Activated T-helper 2 cell treated with anti-CD3 and anti-CD28 coated beads, Interferon-gamma antibody, Interleukin-2, Interleukin-4, amounts not matched to agents 10 μg/mL and 5 μg/mL and 100 μg/mL, durations not matched to agents 14 hours and 24 hours and 36 hours (primary cell): ENCODE data around the gene TPRX1. TPM values are rescaled to one million over a fixed set of nuclear protein-coding genes. Genes with fewer than 3 reads are reported as not detected.
A peak's percentile ranks its signal among the peaks of the same experiment; 100 is the strongest.
"Not testable (repeated sequence)": the region's sequence is repeated elsewhere in the genome, so short reads cannot be mapped to it uniquely, and the experiment has no call there.

ENCODE experiments used
- DNase-seq: peaks from one replicate; pipeline ENCODE4 v3.0.0; 2021; ENCODE audit warnings: low spot score
- H3K27ac Mint-ChIP-seq: one replicate; pipeline ENCODE4 v1.8.0; 2021; ENCODE audit warnings: mixed read lengths
- H3K27me3 Mint-ChIP-seq: one replicate; pipeline ENCODE4 v1.8.0; 2021; ENCODE audit warnings: low read depth, mixed read lengths
- H3K36me3 Mint-ChIP-seq: one replicate; pipeline ENCODE4 v1.8.0; 2021; ENCODE audit warnings: low read depth, mixed read lengths
- H3K4me1 Mint-ChIP-seq: one replicate; pipeline ENCODE4 v1.8.0; 2021; ENCODE audit warnings: low read depth, mixed read lengths
- H3K4me3 Mint-ChIP-seq: one replicate; pipeline ENCODE4 v1.8.0; 2021; ENCODE audit warnings: low read depth, mild to moderate bottlenecking, moderate library complexity, mixed read lengths
- H3K9me3 Mint-ChIP-seq: one replicate; pipeline ENCODE4 v1.8.0; 2021; ENCODE audit warnings: mixed read lengths
- intact Hi-C: fragments of 100-400 bp; cut with micrococcal nuclease; formaldehyde crosslinking; loops from one replicate; pipeline ENCODE4 v1.15.1; 2023
- total RNA-seq: library from RNA; stranded (reverse); gene quantifications from 2 replicates; pipeline ENCODE4 v1.2.3, GENCODE V29; 2022

The TPRX1 gene
- total RNA-seq, 1 donor from 2014 or later, result not detected

DNA sequence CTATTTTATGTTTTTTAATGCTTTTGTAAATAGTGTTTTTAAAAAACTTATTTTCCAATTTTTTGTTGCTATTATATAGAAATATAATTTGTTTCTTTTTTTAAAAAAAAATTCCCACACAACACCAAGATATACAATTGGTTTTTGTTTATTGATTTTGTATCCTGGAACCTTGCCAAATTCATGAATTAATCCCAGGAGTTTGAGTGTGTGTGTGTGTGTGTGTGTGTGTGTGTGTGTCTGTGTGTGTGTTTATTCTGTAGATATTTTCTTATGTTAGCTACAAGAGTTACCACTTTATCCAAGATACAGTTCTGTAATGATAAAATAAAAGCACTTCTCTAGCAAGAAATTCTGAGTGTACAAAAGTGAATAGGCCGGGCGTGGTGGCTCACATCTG, 7.6 kb downstream of the TPRX1 start:
- H3K9me3 Mint-ChIP-seq, result peaks cover 11% of the 10 kb centered on the region
- H3K36me3 Mint-ChIP-seq, result no peaks in the 10 kb centered on the region
- no peak for DNase-seq
- intact Hi-C loops, result no loop called here
- H3K4me3 Mint-ChIP-seq, result no peak overlapping the region
- H3K4me1 Mint-ChIP-seq, result no peaks in the 10 kb centered on the region
- peaks cover 1% of the 10 kb centered on the region for H3K27me3 Mint-ChIP-seq
- no peak overlapping the region for H3K27ac Mint-ChIP-seq

DNA sequence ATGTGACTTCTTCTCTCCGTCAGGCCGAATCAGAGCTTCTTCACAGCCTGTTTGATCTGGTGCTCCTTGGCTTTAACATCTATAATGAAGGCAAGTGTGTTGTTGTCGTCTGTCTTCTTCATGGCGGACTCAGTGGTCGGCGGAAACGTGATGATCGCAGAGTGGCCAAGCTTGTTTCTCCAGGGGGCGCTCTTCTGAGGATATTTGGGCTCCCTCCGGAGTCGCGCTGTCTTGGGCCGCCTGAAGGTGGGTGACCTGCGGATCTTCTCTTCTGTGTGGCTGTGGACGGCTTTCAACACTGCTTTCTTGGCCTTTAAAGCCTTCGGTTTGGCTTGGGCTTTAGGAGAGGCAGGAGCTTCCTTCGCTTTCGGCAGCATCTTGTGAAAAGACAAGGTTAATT, 9.8 kb downstream of the TPRX1 start:
- Mint-ChIP-seq H3K4me3 (no peak overlapping the region), H3K4me1 (no peaks in the 10 kb centered on the region), H3K36me3 (no peaks in the 10 kb centered on the region), H3K27me3 (peaks cover 1% of the 10 kb centered on the region), H3K9me3 (peaks cover 5% of the 10 kb centered on the region), H3K27ac (no peak overlapping the region)
- intact Hi-C loops, result no loop called here
- no peak for DNase-seq

DNA sequence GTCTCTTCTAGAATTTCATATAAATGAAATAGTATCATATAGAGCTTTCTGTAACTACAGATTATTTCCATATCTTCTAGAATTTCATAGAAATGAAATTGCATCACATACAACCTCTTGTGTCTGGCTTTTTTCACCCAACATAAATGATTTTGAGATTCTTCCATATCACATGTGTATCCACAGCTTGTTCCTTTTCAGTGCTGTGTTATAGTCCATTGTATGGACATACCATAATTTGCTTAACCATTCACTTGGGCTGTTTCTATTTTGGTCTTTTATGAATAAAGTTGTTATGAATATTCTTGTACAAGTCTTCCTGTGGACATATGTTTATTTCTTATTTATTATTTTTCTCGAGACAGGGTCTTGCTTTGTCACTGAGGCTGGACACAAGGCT, 11.7 kb downstream of the TPRX1 start:
- no peaks in the 10 kb centered on the region for H3K27me3 Mint-ChIP-seq
- no peak for DNase-seq
- H3K4me1 Mint-ChIP-seq, result peaks cover 2% of the 10 kb centered on the region
- H3K36me3 Mint-ChIP-seq, result peaks cover 3% of the 10 kb centered on the region
- H3K27ac Mint-ChIP-seq, result no peak overlapping the region
- intact Hi-C loops, result no loop called here
- H3K4me3 Mint-ChIP-seq, result no peak overlapping the region
- peaks cover 5% of the 10 kb centered on the region for H3K9me3 Mint-ChIP-seq

DNA sequence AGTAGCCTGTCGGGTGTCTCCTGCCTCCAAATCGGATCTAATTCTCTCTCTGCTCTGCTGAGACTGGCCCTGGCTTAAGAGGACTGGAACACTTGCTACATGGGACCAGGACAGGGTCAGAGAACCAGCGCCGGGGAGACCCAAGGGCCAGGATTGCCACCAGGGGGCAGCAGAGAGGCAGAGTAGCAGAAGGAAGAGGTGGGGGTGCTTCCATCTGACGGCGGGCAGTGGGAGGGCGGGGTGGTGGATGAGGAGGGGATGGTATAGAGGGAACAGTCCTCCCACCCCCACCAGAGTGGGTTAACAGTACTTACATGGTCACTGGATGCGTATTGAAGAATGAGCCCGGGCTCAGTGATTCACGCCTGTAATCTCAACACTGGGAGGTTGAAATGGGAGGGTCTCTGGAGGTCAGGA, 13.9 kb downstream of the TPRX1 start:
- peaks cover 5% of the 10 kb centered on the region for H3K9me3 Mint-ChIP-seq
- H3K36me3 Mint-ChIP-seq, result peaks cover 4% of the 10 kb centered on the region
- H3K4me1 Mint-ChIP-seq, result peaks cover 2% of the 10 kb centered on the region
- no peaks in the 10 kb centered on the region for H3K27me3 Mint-ChIP-seq
- intact Hi-C loops, result no loop called here
- no peak overlapping the region for H3K4me3 Mint-ChIP-seq
- peak; percentile 62 for DNase-seq
- H3K27ac Mint-ChIP-seq, result no peak overlapping the region

DNA sequence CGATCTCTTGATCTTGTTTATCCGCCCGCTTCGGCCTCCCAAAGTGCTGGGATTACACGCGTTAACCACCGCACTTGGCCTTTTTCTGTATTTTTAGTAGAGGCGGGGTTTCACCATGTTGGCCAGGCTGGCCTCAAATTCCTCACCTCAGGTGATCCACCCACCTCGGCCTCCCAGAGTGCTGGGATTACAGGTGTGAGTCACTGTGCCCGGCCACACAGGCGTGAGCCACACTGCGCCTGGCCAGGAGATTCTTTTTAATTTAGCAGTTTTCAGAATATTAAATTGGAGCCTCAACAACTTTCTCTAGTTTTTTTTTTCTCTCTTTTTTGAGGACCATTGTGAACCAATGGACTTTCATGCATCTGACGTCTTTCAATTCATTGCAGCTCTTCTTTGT, 14.5 kb downstream of the TPRX1 start:
- H3K4me1 Mint-ChIP-seq, H3K9me3 Mint-ChIP-seq, H3K27ac Mint-ChIP-seq, DNase-seq, H3K4me3 Mint-ChIP-seq, H3K36me3 Mint-ChIP-seq, H3K27me3 Mint-ChIP-seq: not testable (repeated sequence)
- intact Hi-C loops, result loop anchor here (10.0 kb wide), 1 partner anchor 75 kb away; the partner anchor contains the start of gene EHD2

DNA sequence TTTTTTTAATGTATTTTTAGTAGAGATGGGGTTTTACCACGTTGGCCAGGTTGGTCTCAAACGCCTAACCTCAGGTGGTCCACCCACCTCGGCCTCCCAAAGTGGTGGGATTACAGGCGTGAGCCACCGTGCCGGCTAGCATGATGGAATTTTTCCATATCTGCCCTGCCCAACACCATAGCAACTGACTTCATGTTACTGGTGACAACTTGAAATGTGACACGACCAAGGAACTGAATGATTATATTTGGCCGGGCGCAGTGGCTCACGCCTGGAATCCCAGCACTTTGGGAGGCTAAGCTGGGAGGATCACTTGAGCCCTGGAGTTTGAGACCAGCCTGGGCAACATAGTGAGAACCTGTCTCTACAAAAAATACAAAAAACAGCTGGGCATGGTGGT, 17.0 kb downstream of the TPRX1 start:
- not testable (repeated sequence) for H3K9me3 Mint-ChIP-seq, H3K27me3 Mint-ChIP-seq, H3K4me3 Mint-ChIP-seq, DNase-seq, H3K27ac Mint-ChIP-seq, H3K4me1 Mint-ChIP-seq
- intact Hi-C loops, result loop anchor here (10.0 kb wide), 1 partner anchor 73 kb away; the partner anchor contains the start of gene EHD2
- peaks cover 22% of the 10 kb centered on the region for H3K36me3 Mint-ChIP-seq

DNA sequence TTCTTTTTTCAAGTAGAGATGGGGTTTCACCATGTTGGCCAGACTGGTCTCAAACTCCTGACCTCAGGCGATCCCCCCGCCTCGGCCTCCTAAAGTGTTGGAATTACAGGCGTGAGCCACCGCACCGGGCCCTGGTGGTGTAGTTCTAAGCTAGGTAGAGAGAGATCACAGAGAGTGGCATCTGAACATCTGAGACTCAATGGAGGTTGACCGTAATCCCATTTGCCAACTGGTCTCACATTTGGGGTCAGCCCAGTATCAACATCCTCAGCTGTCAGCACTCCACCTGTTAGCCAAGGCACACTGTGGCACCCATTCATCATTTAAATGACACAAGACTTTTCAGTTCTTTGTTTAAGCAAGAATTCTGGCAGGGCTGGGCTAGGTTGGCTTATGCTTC, 17.8 kb downstream of the TPRX1 start:
- Mint-ChIP-seq H3K4me3 (no peak overlapping the region), H3K27me3 (no peaks in the 10 kb centered on the region), H3K4me1 (peaks cover 2% of the 10 kb centered on the region), H3K9me3 (no peaks in the 10 kb centered on the region), H3K36me3 (peaks cover 26% of the 10 kb centered on the region), H3K27ac (no peak overlapping the region)
- intact Hi-C loops, result loop anchor here (10.0 kb wide), 1 partner anchor 72 kb away; the partner anchor contains the start of gene EHD2
- no peak for DNase-seq

DNA sequence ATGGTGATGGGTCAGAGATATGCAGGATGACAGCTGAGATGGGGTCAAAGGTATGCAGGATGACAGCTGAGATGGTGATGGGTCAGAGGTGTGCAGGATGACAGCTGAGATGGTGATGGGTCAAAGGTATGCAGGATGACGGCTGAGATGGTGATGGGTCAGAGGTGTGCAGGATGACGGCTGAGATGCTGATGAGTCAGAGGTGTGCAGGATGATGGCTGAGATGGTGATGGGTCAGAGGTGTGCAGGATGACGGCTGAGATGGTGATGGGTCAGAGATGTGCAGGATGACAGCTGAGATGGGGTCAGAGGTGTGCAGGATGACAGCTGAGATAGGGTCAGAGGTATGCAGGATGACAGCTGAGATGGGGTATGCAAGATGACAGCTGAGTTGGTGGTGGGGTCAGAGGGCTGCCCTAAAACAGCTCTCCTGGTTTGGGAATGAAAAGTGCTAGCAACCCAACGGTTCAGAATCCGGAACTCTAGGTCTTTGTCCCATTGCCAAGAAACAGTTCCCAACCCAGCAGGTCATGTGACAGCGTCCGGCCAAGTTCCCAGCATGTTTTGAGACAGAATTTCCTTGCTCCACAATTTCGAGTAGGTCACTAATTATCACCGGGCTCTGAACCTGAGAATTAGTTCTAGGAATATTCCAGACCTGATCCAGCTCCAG, 22.6 kb downstream of the TPRX1 start:
- H3K4me3 Mint-ChIP-seq, result no peak overlapping the region
- no peaks in the 10 kb centered on the region for H3K27me3 Mint-ChIP-seq
- no peak overlapping the region for H3K27ac Mint-ChIP-seq
- H3K36me3 Mint-ChIP-seq, result peaks cover 37% of the 10 kb centered on the region
- intact Hi-C loops, result loop anchor here (10.0 kb wide), 1 partner anchor 67 kb away; the partner anchor contains the start of gene EHD2
- H3K9me3 Mint-ChIP-seq, result no peaks in the 10 kb centered on the region
- H3K4me1 Mint-ChIP-seq, result peaks cover 9% of the 10 kb centered on the region
- DNase-seq, result no peak

DNA sequence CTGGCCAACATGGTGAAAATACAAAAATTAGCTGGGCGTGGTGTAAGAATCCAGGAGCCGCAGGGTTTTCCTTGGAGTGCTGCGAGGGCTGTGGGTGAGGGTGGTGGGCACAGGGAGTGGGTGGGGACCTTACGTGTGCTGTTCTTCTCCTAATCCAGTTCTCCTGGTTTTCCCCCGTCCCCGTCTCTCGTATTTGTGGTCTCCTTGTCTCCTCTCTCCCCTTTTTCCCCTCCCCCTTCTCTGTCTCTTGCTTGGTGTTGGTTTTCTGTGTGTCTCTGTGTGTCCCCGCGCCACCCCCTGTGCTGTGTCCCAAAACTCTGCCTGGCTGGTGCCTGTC, 24.2 kb downstream of the TPRX1 start:
- H3K9me3 Mint-ChIP-seq, result no peaks in the 10 kb centered on the region
- peak overlapping the region; percentile 63 for H3K27ac Mint-ChIP-seq
- H3K4me1 Mint-ChIP-seq, result peaks cover 9% of the 10 kb centered on the region

DNA sequence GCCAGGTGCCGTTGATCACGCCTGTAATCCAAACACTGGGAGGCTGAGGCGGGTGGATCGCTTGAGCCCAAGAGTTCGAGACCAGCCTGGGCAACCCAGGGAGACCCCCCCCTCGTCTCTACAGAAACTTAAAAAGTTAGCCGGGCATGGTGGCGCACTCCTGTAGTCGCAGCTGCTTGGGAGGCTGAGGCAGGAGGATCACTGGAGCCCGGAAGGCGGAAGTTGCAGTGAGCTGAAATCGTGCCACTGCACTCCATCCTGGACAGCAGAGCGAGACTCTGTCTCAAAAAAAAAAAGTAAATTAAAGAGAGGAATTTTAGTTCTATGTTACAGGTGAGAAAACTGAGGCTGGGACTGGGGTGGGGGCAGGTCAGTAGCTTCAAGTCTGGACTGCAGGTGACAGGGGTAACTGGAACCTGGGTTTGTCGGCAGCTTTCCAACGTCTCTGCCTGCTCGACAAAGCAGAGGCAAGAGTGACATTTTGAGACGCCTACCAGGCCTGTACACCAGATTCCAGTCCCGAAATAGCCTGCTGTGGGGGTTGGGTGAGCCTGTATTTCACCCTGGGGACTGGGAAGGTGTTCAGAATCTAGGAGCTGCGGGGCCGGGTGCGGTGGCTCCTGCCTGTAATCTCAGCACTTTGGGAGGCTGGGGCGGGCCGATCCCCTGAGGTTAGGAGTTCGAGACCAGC, 24.7 kb downstream of the TPRX1 start:
- Mint-ChIP-seq H3K27ac (peak overlapping the region; percentile 70), H3K36me3 (peaks cover 33% of the 10 kb centered on the region), H3K4me1 (peaks cover 9% of the 10 kb centered on the region), H3K4me3 (peak overlapping the region; percentile 95), H3K9me3 (no peaks in the 10 kb centered on the region), H3K27me3 (no peaks in the 10 kb centered on the region)
- DNase-seq, result no peak
- intact Hi-C loops, result loop anchor here (10.0 kb wide), 1 partner anchor 65 kb away; the partner anchor contains the start of gene EHD2

More for the DNA sequence above, 24.2 kb downstream of the TPRX1 start:
- Mint-ChIP-seq H3K36me3 (peaks cover 34% of the 10 kb centered on the region), H3K27me3 (no peaks in the 10 kb centered on the region), H3K4me3 (peak overlapping the region; percentile 95)
- no peak for DNase-seq
- intact Hi-C loops, result loop anchor here (10.0 kb wide), 1 partner anchor 65 kb away; the partner anchor contains the start of gene EHD2

DNA sequence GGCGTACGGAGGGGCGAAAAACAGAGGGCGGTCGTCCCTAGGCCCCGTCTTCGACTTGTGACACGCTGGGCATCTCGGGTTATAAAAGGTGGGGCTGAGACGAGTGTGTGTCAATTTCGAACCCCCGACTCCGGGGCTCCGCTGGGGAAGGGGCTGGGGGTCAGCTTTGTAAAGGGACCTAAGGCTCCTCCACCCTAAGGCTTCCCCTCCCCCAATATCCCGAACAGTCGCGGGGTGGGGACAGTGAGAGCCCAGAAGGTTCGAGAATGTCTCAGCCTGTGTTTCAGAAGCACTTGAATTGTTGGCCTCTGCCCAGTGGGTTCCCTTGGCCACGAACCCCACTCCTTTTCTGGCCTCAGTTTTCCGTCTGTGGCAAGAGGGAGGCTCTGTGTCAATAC, 25.4 kb downstream of the TPRX1 start:
- DNase-seq, result no peak
- H3K27me3 Mint-ChIP-seq, result no peaks in the 10 kb centered on the region
- H3K27ac Mint-ChIP-seq, result peak overlapping the region; percentile 70
- peaks cover 9% of the 10 kb centered on the region for H3K4me1 Mint-ChIP-seq
- intact Hi-C loops, result no loop called here
- H3K36me3 Mint-ChIP-seq, result peaks cover 26% of the 10 kb centered on the region
- H3K9me3 Mint-ChIP-seq, result no peaks in the 10 kb centered on the region
- H3K4me3 Mint-ChIP-seq, result peak overlapping the region; percentile 95

DNA sequence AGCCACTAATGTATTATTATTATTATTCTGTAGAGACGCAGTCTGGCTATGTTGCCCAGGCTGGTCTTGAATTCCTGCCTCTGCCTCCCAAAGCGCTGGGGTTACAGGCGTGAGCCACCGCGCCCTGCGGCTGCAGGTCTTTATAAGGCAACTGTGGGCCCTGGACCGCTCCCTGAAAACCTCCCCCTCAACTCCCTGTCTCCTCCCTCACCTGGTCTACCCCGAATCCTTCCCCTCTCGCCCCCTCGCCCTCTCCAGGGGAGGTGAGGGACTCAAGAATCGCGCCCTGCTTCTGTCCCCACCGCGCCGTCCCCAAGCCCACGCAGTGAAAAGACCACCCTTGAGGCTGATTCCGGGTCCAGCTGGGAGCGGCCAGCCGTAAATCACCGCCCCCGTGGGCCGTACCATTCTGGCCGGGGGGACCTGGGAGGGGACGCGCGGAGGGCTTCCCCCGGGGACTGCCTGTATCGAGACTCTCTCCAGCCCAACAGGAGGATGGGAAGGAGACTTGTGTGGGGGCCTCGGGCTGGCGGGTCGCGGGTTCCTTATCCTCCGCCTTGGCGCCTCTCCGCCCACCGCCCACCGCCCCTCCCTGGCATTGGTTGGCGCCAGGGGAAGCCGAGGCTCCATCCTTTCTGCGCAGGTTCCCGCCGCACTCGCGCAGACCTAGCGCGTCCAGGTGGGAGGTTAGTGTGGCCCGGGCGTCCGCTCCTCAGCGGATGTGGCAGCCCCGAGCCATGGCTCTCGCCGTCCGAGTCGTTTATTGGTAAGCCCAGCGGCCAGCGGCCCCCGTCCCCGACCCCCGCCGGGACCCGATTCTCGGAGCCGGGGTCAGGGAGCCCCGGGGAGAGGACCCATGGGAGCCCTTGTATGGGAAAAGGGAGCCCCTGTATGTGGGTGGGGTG, 26.1 kb downstream of the TPRX1 start, which contains the start of gene SELENOW:
SELENOW (plus strand) TSS at position 655 of the 905 bp plus-strand sequence; CDS start at position 738, 83 bp downstream.
- peaks cover 22% of the 10 kb centered on the region for H3K36me3 Mint-ChIP-seq
- no peaks in the 10 kb centered on the region for H3K9me3 Mint-ChIP-seq
- DNase-seq, result peak; percentile 74
- intact Hi-C loops, result no loop called here
- peak within 1 kb of the TSS; percentile 91 for H3K27ac Mint-ChIP-seq
- H3K4me3 Mint-ChIP-seq, result peak within 1 kb of the TSS; percentile 95
- no peaks in the 10 kb centered on the region for H3K27me3 Mint-ChIP-seq
- peaks cover 9% of the 10 kb centered on the region for H3K4me1 Mint-ChIP-seq
